Occipital lobe (tissue), 2 donors: ENCODE results near the gene GGTA1. TPM values are rescaled to one million over a fixed set of nuclear protein-coding genes. Genes with fewer than 3 reads are reported as not detected.
"Not testable (repeated sequence)": the region's sequence is repeated elsewhere in the genome, so short reads cannot be mapped to it uniquely, and the experiment has no call there.

Experiments
- DNase-seq: peaks from one replicate; lab custom pipeline; 2025; lab: John Stamatoyannopoulos, UW
- total RNA-seq: library from RNA; depleted of rRNA; stranded (reverse); fragments of >200 nt; gene quantifications from one replicate; pipeline ENCODE4 v1.2.3, GENCODE V29; 2014

GGTA1 gene
- total RNA-seq, result 2.3 TPM

- DNase-seq, result peak; percentile 13
Observed at GRCh38 chr9:121499427-121500164, at the start of gene GGTA1. Gene GGTA1 (minus strand): TSS chr9:121499844. CDS start chr9:121467922, 31,922 bp downstream.

- no peak for DNase-seq
Observed at GRCh38 chr9:121548666-121549065, 49.0 kb upstream of the GGTA1 start.

- DNase-seq, result peak; percentile 85
Observed at GRCh38 chr9:121545875-121546423, 46.3 kb upstream of the GGTA1 start.

GRCh38 chr9:121545150-121545874 lies 45.7 kb upstream of the GGTA1 start:
- DNase-seq, result no peak

- no peak for DNase-seq
Observed at GRCh38 chr9:121542025-121542424, 42.4 kb upstream of the GGTA1 start.

GRCh38 chr9:121541256-121541655 lies 41.6 kb upstream of the GGTA1 start:
- no peak for DNase-seq

GRCh38 chr9:121538221-121538620 lies 38.6 kb upstream of the GGTA1 start:
- DNase-seq, result no peak

GRCh38 chr9:121537283-121537682 lies 37.6 kb upstream of the GGTA1 start:
- peak; percentile 62 for DNase-seq

- DNase-seq, result no peak
Observed at GRCh38 chr9:121532881-121533280, 33.2 kb upstream of the GGTA1 start.

GRCh38 chr9:121529237-121529987 lies 29.8 kb upstream of the GGTA1 start:
- DNase-seq, result peak; percentile 37

GRCh38 chr9:121528642-121529041 lies 29.0 kb upstream of the GGTA1 start:
- DNase-seq, result no peak

- no peak for DNase-seq
Observed at GRCh38 chr9:121527371-121527770, 27.7 kb upstream of the GGTA1 start.

- not testable (repeated sequence) for DNase-seq
Observed at GRCh38 chr9:121519688-121520087, 20.0 kb upstream of the GGTA1 start.

GRCh38 chr9:121518634-121519033 lies 19.0 kb upstream of the GGTA1 start:
- DNase-seq, result no peak

GRCh38 chr9:121513166-121513565 lies 13.5 kb upstream of the GGTA1 start:
- not testable (repeated sequence) for DNase-seq

- DNase-seq, result no peak
Observed at GRCh38 chr9:121510766-121511550, 11.3 kb upstream of the GGTA1 start.

- DNase-seq, result no peak
Observed at GRCh38 chr9:121509180-121509579, 9.5 kb upstream of the GGTA1 start.

- no peak for DNase-seq
Observed at GRCh38 chr9:121508415-121508814, 8.8 kb upstream of the GGTA1 start.

- no peak for DNase-seq
Observed at GRCh38 chr9:121505903-121506735, 6.5 kb upstream of the GGTA1 start.

- no peak for DNase-seq
Observed at GRCh38 chr9:121503444-121503843, 3.8 kb upstream of the GGTA1 start.
